Measurements from ENCODE around the gene DSPP. TPM values are rescaled to one million over a fixed set of nuclear protein-coding genes. Genes with fewer than 3 reads are reported as not detected.
"Not testable (repeated sequence)": the region's sequence is repeated elsewhere in the genome, so short reads cannot be mapped to it uniquely, and the experiment has no call there.

Gene DSPP
- polyA plus RNA-seq (2012; ENCODE audit: missing spikeins): not detected

GRCh38 chr4:87608229-87608628 is at the start of gene DSPP:
DSPP (plus strand) TSS chr4:87608529; CDS start chr4:87610909, 2,380 bp downstream.
- no peak for FAIRE-seq
- TF ChIP-seq POLR2AphosphoS5 (IDR thresholded peaks at IDR 0.05; ENCODE audit: low read depth, low read length): no peak
- no peak for TF ChIP-seq POLR2A (IDR thresholded peaks at IDR 0.05; ENCODE audit: low read depth, low read length)
- TF ChIP-seq TAF1 (IDR thresholded peaks at IDR 0.05; ENCODE audit: borderline replicate concordance, low read depth, low read length): no peak
- no peak for DNase-seq (ENCODE audit: insufficient read length)

DNA sequence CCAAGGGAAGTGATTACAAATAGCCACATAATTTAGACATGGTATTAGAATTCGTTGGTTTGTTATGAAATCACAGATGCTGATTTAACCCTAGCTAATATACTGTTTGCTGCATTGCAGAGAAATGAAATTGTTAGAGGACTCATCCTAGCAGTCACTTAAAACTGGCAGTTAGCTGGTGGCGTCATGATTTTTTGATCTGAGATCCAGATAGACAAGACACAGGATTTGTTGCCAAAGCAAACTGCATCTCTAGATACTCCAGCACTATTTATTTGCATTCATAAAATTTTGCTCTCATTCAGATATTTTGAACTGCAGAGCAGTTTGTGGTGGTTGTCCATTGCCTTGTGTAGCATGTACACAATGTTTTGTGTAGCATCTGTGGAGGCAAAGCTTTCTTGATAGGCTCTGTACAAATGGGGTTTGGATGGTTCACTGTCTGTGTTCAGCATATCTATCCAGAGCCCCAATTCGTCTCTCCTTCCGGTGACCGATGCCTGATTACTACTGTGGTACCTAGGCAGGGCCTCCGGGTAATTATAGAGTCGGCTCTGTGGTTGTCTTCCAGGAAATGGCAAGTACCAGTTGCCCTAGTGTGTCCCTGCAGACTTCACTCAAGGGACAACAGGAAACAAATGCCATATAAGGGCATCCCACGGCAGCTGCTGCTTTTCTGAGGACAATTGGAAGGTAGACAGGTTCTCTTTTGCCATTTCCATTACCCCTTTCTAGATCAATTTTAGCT is 49.1 kb upstream of the DSPP start:
- DNase-seq (ENCODE audit: insufficient read length): no peak
- TF ChIP-seq POLR2AphosphoS5 (IDR thresholded peaks at IDR 0.05; ENCODE audit: low read depth, low read length) (no peak), TAF1 (IDR thresholded peaks at IDR 0.05; ENCODE audit: borderline replicate concordance, low read depth, low read length) (no peak), POLR2A (IDR thresholded peaks at IDR 0.05; ENCODE audit: low read depth, low read length) (no peak)
- FAIRE-seq: peak; percentile 84

- FAIRE-seq (peak; percentile 24), DNase-seq (ENCODE audit: insufficient read length) (no peak)
- no peak for TF ChIP-seq POLR2AphosphoS5 (IDR thresholded peaks at IDR 0.05; ENCODE audit: low read depth, low read length)
- TF ChIP-seq TAF1 (IDR thresholded peaks at IDR 0.05; ENCODE audit: borderline replicate concordance, low read depth, low read length): no peak
- no peak for TF ChIP-seq POLR2A (IDR thresholded peaks at IDR 0.05; ENCODE audit: low read depth, low read length)
These were observed 47.5 kb upstream of the DSPP start for GRCh38 chr4:87560802-87561201.

- DNase-seq (ENCODE audit: insufficient read length): no peak
- FAIRE-seq: no peak
These were observed 42.6 kb upstream of the DSPP start for GRCh38 chr4:87565746-87566145.

GRCh38 chr4:87566276-87566675 is 42.1 kb upstream of the DSPP start:
- DNase-seq (ENCODE audit: insufficient read length) (no peak), FAIRE-seq (no peak)
- no peak for TF ChIP-seq POLR2AphosphoS5 (IDR thresholded peaks at IDR 0.05; ENCODE audit: low read depth, low read length)
- no peak for TF ChIP-seq TAF1 (IDR thresholded peaks at IDR 0.05; ENCODE audit: borderline replicate concordance, low read depth, low read length)
- TF ChIP-seq POLR2A (IDR thresholded peaks at IDR 0.05; ENCODE audit: low read depth, low read length): no peak

More at GRCh38 chr4:87565746-87566145, 42.6 kb upstream of the DSPP start:
- no peak for TF ChIP-seq TAF1 (IDR thresholded peaks at IDR 0.05; ENCODE audit: borderline replicate concordance, low read depth, low read length)
- TF ChIP-seq POLR2AphosphoS5 (IDR thresholded peaks at IDR 0.05; ENCODE audit: low read depth, low read length): no peak
- no peak for TF ChIP-seq POLR2A (IDR thresholded peaks at IDR 0.05; ENCODE audit: low read depth, low read length)

DNA sequence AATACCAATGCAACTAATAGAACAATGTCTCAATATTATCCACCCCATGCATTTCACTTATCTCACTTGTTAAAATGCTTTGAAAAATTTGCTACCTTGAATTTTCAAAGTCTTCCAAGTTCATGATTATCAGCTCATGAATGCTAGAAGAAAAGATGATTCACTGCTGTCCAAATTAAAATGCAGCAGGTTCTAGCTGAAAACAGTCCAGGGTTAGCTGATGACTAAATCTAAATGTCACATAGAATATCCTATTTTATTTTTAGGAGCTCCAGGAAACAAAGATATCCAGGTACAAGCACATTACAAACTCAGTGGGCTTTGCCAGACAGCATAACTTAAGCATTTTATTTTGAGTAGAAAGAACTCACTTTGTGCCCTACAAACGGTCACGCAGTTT is 41.1 kb upstream of the DSPP start:
- FAIRE-seq (no peak), DNase-seq (ENCODE audit: insufficient read length) (no peak)
- TF ChIP-seq POLR2A (IDR thresholded peaks at IDR 0.05; ENCODE audit: low read depth, low read length): no peak
- TF ChIP-seq POLR2AphosphoS5 (IDR thresholded peaks at IDR 0.05; ENCODE audit: low read depth, low read length): no peak
- TF ChIP-seq TAF1 (IDR thresholded peaks at IDR 0.05; ENCODE audit: borderline replicate concordance, low read depth, low read length): no peak

DNA sequence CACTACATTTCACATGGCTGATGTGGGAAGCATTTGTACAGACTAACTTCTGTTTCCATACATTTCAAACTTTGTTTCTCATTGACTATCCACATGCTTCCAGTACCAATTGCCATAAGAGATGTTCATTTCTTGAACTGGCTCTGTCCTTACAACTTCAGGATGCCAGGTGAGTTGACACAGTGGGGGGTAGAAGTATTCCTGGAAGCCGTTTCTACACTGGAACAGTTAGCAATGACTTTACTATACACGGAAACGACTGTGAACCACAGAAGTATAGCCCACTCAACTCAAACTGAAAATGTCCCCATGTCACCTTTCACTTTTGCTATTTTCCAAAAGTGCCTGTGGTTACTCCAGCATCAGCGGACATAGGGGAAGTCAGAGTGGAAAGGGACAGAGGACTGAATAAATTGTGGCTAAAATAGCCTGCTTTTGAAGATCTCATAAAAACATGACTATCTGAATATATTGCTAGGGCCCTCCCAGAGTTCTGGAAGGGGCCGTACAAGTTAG is 38.0 kb upstream of the DSPP start:
- DNase-seq (ENCODE audit: insufficient read length): no peak
- TF ChIP-seq POLR2AphosphoS5 (IDR thresholded peaks at IDR 0.05; ENCODE audit: low read depth, low read length): no peak
- no peak for TF ChIP-seq POLR2A (IDR thresholded peaks at IDR 0.05; ENCODE audit: low read depth, low read length)
- no peak for TF ChIP-seq TAF1 (IDR thresholded peaks at IDR 0.05; ENCODE audit: borderline replicate concordance, low read depth, low read length)
- FAIRE-seq: no peak

DNA sequence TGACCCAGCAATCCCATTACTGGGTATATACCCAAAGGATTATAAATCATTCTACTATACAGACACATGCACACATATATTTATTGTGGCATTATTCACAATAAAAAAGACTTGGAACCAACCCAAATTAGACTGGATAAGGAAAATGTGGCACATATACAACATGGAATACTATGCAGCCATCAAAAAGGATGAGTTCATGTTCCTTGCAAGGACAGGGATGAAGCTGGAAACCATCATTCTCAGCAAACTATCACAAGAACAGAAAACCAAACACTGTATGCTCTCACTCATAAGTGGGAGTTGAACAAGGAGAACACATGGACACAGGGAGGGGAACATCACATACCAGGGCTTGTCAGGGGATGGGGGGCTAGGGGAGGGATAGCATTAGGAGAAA is 34.0 kb upstream of the DSPP start:
- not testable (repeated sequence) for FAIRE-seq; DNase-seq (ENCODE audit: insufficient read length)

GRCh38 chr4:87574996-87575395 is 33.3 kb upstream of the DSPP start:
- DNase-seq (ENCODE audit: insufficient read length) (no peak), FAIRE-seq (peak; percentile 72)
- TF ChIP-seq POLR2AphosphoS5 (IDR thresholded peaks at IDR 0.05; ENCODE audit: low read depth, low read length) (no peak), TAF1 (IDR thresholded peaks at IDR 0.05; ENCODE audit: borderline replicate concordance, low read depth, low read length) (no peak), POLR2A (IDR thresholded peaks at IDR 0.05; ENCODE audit: low read depth, low read length) (no peak)

DNA sequence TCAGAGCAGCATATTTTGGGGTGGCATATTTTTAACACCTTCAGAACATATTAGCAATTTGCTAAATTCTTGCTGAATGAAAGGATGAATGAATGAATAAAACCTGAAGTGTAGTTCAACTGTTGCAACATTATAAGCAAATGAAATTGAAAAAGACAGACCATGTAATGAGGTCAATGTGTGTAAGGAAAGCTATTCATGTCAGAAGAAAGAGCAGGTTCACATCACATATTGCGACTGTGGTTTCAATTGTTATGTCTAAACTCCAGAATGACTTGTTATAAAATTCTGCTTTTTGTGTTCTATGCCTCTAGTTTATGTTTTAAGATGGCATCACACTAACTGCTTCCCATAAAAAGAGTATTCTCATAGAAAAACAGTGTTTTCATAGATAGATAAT is 32.9 kb upstream of the DSPP start:
- DNase-seq (ENCODE audit: insufficient read length) (no peak), FAIRE-seq (no peak)
- TF ChIP-seq POLR2AphosphoS5 (IDR thresholded peaks at IDR 0.05; ENCODE audit: low read depth, low read length) (no peak), TAF1 (IDR thresholded peaks at IDR 0.05; ENCODE audit: borderline replicate concordance, low read depth, low read length) (no peak), POLR2A (IDR thresholded peaks at IDR 0.05; ENCODE audit: low read depth, low read length) (no peak)

DNA sequence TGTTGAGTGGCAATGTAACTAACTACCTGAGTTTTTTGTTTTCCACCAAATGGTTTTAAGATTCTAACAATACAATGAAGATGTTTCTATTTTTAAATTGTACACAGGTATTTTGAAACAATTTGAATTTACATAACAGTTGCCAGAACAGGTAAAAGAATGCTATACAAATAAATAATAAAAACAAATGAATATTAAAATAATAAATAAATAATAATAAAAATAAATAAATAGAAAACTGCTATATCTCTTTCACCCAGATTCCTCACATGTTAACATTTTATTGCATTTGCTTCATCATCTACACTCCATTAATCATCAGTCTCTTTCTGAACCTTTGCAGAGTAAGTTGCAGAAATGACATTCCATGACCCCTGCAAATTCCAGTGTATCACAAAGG is 32.3 kb upstream of the DSPP start:
- TF ChIP-seq TAF1 (IDR thresholded peaks at IDR 0.05; ENCODE audit: borderline replicate concordance, low read depth, low read length) (no peak), POLR2A (IDR thresholded peaks at IDR 0.05; ENCODE audit: low read depth, low read length) (no peak), POLR2AphosphoS5 (IDR thresholded peaks at IDR 0.05; ENCODE audit: low read depth, low read length) (no peak)
- FAIRE-seq (no peak), DNase-seq (ENCODE audit: insufficient read length) (no peak)

GRCh38 chr4:87579478-87579877 is 28.9 kb upstream of the DSPP start:
- FAIRE-seq (no peak), DNase-seq (ENCODE audit: insufficient read length) (no peak)
- TF ChIP-seq POLR2AphosphoS5 (IDR thresholded peaks at IDR 0.05; ENCODE audit: low read depth, low read length) (no peak), POLR2A (IDR thresholded peaks at IDR 0.05; ENCODE audit: low read depth, low read length) (no peak), TAF1 (IDR thresholded peaks at IDR 0.05; ENCODE audit: borderline replicate concordance, low read depth, low read length) (no peak)

All from GM12892 (cell line).